Measurements from ENCODE around the gene RHOBTB3. TPM values are rescaled to one million over a fixed set of nuclear protein-coding genes. Genes with fewer than 3 reads are reported as not detected.

The RHOBTB3 gene
- total RNA-seq, 1 donor from 2014 or later = 27.6 TPM

GRCh38 chr5:95733107-95733665 is 2.0 kb downstream of the RHOBTB3 start:
- no peak for DNase-seq

GRCh38 chr5:95734187-95734586 is 3.1 kb downstream of the RHOBTB3 start:
- DNase-seq = no peak

GRCh38 chr5:95734906-95735305 is 3.8 kb downstream of the RHOBTB3 start:
- DNase-seq = no peak

- no peak for DNase-seq
Measured at GRCh38 chr5:95735406-95735805, 4.3 kb downstream of the RHOBTB3 start.

- DNase-seq = peak; percentile 62
Measured at GRCh38 chr5:95738072-95738471, 6.9 kb downstream of the RHOBTB3 start.

GRCh38 chr5:95738834-95739233 is 7.7 kb downstream of the RHOBTB3 start:
- DNase-seq = no peak

GRCh38 chr5:95739857-95740256 is 8.7 kb downstream of the RHOBTB3 start:
- DNase-seq = no peak

GRCh38 chr5:95741458-95741857 is 10.3 kb downstream of the RHOBTB3 start:
- DNase-seq = no peak

GRCh38 chr5:95743232-95743631 is 12.1 kb downstream of the RHOBTB3 start:
- DNase-seq = no peak

GRCh38 chr5:95743877-95744276 is 12.7 kb downstream of the RHOBTB3 start:
- no peak for DNase-seq

- DNase-seq = no peak
Measured at GRCh38 chr5:95746194-95746593, 15.1 kb downstream of the RHOBTB3 start.

- DNase-seq = no peak
Measured at GRCh38 chr5:95746722-95747679, 15.9 kb downstream of the RHOBTB3 start.

- no peak for DNase-seq
Measured at GRCh38 chr5:95748133-95748532, 17.0 kb downstream of the RHOBTB3 start.

GRCh38 chr5:95754545-95754944 is 23.4 kb downstream of the RHOBTB3 start:
- no peak for DNase-seq

- no peak for DNase-seq
Measured at GRCh38 chr5:95759005-95759404, 27.9 kb downstream of the RHOBTB3 start.

- peak; percentile 20 for DNase-seq
Measured at GRCh38 chr5:95759634-95760033, 28.5 kb downstream of the RHOBTB3 start.

- peak; percentile 85 for DNase-seq
Measured at GRCh38 chr5:95760273-95761191, 29.4 kb downstream of the RHOBTB3 start.

- DNase-seq = peak; percentile 46
Measured at GRCh38 chr5:95761771-95762651, 30.9 kb downstream of the RHOBTB3 start.

- no peak for DNase-seq
Measured at GRCh38 chr5:95762652-95763041, 31.5 kb downstream of the RHOBTB3 start.

GRCh38 chr5:95763941-95764340 is 32.8 kb downstream of the RHOBTB3 start:
- no peak for DNase-seq

- no peak for DNase-seq
Measured at GRCh38 chr5:95768731-95769130, 37.6 kb downstream of the RHOBTB3 start.
